ENCODE measurements around the gene RNF31. TPM values are rescaled to one million over a fixed set of nuclear protein-coding genes. Genes with fewer than 3 reads are reported as not detected.
A peak's percentile ranks its signal among the peaks of the same experiment; 100 is the strongest.
"Not testable (repeated sequence)": the region's sequence is repeated elsewhere in the genome, so short reads cannot be mapped to it uniquely, and the experiment has no call there.

The RNF31 gene
- polyA plus RNA-seq (2012; ENCODE audit: missing spikeins), result 38.3 TPM

DNA sequence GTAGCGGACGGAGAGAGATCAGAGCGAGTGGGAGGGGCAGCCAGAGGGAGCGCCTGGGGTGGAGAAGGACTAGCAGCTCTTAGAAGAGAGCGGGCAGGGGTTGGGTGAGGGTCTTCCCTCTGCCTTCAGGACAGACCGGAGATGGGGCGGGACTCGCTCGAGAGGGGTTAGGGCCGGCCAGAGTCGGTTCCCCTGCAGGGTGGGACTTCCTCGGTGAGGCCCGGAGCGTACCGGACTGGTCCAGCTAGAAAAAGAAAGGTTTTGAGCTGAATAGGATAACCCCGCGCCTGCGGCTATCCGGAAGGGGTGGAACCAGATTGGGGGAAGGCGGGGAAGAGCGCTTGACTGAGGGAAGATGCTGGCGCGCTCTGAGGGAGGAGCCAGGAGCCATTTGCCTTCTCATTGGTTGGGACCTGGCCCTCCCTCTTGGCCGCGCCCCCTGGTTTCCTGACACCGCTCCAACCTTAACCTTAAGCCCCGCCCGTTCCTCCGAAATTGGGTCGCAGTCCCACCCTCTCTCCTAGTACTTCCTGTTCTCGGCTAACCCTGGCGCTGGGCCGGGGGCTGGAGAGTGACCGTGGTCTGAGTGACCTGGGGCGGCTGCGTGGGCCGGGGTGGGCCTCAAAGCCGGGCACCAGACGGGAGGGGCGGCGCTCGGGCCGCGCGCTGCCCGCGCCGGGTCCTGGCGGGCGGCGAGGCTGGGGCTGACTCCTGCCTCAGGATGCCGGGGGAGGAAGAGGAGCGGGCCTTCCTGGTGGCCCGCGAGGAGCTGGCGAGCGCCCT lies at the start of gene RNF31:
Gene RNF31, plus strand, starts transcription at position 521 of the 783 bp plus-strand sequence. Its CDS starts 201 bp downstream, at position 722.
- FAIRE-seq (peak; percentile 93), DNase-seq (ENCODE audit: insufficient read length) (peak; percentile 93)
- TF ChIP-seq POLR2A (IDR thresholded peaks at IDR 0.05; ENCODE audit: low read depth, low read length), result peak; percentile 69
- peak; percentile 41; the same call in 1 of the 2 replicates for TF ChIP-seq TAF1 (IDR thresholded peaks at IDR 0.05; ENCODE audit: borderline replicate concordance, low read depth, low read length)
- TF ChIP-seq POLR2AphosphoS5 (IDR thresholded peaks at IDR 0.05; ENCODE audit: low read depth, low read length), result peak; percentile 58

- FAIRE-seq (no peak), DNase-seq (ENCODE audit: insufficient read length) (no peak)
- TF ChIP-seq TAF1 (IDR thresholded peaks at IDR 0.05; ENCODE audit: borderline replicate concordance, low read depth, low read length) (no peak), POLR2AphosphoS5 (IDR thresholded peaks at IDR 0.05; ENCODE audit: low read depth, low read length) (no peak), POLR2A (IDR thresholded peaks at IDR 0.05; ENCODE audit: low read depth, low read length) (no peak)
Observed at GRCh38 chr14:24098229-24098926, 48.9 kb upstream of the RNF31 start.

- TF ChIP-seq TAF1 (IDR thresholded peaks at IDR 0.05; ENCODE audit: borderline replicate concordance, low read depth, low read length) (no peak), POLR2A (IDR thresholded peaks at IDR 0.05; ENCODE audit: low read depth, low read length) (no peak), POLR2AphosphoS5 (IDR thresholded peaks at IDR 0.05; ENCODE audit: low read depth, low read length) (no peak)
- FAIRE-seq (no peak), DNase-seq (ENCODE audit: insufficient read length) (no peak)
Observed at GRCh38 chr14:24098927-24099813, 48.1 kb upstream of the RNF31 start.

DNA sequence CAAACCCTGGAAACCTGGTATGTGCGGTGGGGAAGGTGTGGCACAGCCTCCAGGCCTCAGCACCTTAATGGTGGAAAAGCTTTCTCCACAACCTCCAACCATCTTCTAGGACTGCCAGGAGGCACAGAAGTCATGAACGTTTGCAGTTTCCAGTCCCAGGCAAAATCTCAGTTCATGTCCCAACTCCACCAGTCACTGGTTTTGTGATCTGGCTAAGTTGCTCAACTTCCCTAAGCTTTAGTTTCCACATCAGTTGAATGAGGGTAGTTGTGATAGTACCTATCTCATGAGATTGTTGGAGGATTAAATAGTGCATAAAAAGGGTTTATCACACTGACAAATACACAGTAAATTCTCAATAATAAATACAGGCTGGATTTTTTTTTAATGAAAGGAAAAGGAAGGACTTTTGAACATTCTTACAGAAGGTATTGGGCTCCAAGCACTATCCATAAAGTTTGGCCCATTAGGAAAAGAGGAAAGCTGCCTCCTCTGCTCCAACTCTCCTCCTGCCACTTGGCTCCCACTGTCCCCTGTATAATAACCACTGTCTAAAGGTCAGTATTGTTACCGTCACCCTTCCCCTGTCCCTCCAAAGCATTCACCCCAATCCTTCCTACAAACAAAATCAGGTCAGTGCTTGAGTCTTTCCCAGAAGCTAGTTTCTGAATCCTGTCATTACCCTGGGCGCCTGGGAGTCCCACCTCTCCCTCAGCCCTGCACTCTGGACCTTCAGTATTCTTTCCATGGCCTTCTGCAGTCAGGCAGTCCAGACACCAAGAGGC lies 46.9 kb upstream of the RNF31 start:
- TF ChIP-seq TAF1 (IDR thresholded peaks at IDR 0.05; ENCODE audit: borderline replicate concordance, low read depth, low read length), result no peak
- TF ChIP-seq POLR2AphosphoS5 (IDR thresholded peaks at IDR 0.05; ENCODE audit: low read depth, low read length), result no peak
- no peak for TF ChIP-seq POLR2A (IDR thresholded peaks at IDR 0.05; ENCODE audit: low read depth, low read length)
- DNase-seq (ENCODE audit: insufficient read length) (no peak), FAIRE-seq (no peak)

- FAIRE-seq, result no peak
- no peak for TF ChIP-seq POLR2A (IDR thresholded peaks at IDR 0.05; ENCODE audit: low read depth, low read length)
- no peak for TF ChIP-seq TAF1 (IDR thresholded peaks at IDR 0.05; ENCODE audit: borderline replicate concordance, low read depth, low read length)
- TF ChIP-seq POLR2AphosphoS5 (IDR thresholded peaks at IDR 0.05; ENCODE audit: low read depth, low read length), result no peak
- DNase-seq (ENCODE audit: insufficient read length), result no peak
Observed at GRCh38 chr14:24100982-24101494, 46.3 kb upstream of the RNF31 start.

- DNase-seq (ENCODE audit: insufficient read length), result no peak
- TF ChIP-seq POLR2A (IDR thresholded peaks at IDR 0.05; ENCODE audit: low read depth, low read length), result no peak
- no peak for TF ChIP-seq POLR2AphosphoS5 (IDR thresholded peaks at IDR 0.05; ENCODE audit: low read depth, low read length)
- TF ChIP-seq TAF1 (IDR thresholded peaks at IDR 0.05; ENCODE audit: borderline replicate concordance, low read depth, low read length), result no peak
- no peak for FAIRE-seq
Observed at GRCh38 chr14:24102357-24103048, 44.8 kb upstream of the RNF31 start.

DNA sequence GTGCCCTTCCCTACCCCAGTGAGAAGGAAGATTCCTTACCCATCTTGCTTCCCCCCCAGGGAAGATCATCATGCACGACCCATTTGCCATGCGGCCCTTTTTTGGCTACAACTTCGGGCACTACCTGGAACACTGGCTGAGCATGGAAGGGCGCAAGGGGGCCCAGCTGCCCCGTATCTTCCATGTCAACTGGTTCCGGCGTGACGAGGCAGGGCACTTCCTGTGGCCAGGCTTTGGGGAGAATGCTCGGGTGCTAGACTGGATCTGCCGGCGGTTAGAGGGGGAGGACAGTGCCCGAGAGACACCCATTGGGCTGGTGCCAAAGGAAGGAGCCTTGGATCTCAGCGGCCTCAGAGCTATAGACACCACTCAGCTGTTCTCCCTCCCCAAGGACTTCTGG lies 43.8 kb upstream of the RNF31 start:
- DNase-seq (ENCODE audit: insufficient read length) (no peak), FAIRE-seq (no peak)
- no peak for TF ChIP-seq POLR2AphosphoS5 (IDR thresholded peaks at IDR 0.05; ENCODE audit: low read depth, low read length)
- TF ChIP-seq TAF1 (IDR thresholded peaks at IDR 0.05; ENCODE audit: borderline replicate concordance, low read depth, low read length), result no peak
- TF ChIP-seq POLR2A (IDR thresholded peaks at IDR 0.05; ENCODE audit: low read depth, low read length), result no peak

DNA sequence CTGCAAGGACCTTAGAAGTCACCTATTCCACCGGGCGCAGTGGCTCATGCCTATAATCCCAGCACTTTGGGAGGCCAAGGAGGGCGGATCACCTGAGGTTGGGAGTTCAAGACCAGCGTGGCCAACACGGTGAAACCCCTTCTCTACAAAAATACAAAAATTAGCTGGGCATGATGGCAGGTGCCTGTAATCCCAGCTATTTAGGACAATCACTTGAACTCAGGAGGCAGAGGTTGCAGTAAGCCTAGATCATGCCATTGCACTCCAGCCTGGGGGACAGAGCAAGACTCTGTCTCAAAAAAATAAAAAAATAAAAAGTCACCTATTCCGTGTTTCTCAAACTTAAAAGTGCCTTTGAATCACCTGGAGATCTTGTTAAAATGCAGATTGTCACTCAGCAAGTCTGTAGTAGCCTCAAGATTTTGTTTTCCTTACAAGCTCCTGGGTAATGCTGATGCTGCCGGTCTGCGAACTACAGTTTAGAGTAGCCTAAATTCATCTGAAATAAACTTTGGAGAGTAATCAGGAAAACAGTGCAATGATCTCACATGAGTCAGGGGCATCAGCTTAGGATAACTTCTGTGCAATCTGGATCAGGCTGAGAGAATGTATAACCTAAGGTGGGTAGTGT lies 41.6 kb upstream of the RNF31 start:
- not testable (repeated sequence) for FAIRE-seq; DNase-seq (ENCODE audit: insufficient read length)

DNA sequence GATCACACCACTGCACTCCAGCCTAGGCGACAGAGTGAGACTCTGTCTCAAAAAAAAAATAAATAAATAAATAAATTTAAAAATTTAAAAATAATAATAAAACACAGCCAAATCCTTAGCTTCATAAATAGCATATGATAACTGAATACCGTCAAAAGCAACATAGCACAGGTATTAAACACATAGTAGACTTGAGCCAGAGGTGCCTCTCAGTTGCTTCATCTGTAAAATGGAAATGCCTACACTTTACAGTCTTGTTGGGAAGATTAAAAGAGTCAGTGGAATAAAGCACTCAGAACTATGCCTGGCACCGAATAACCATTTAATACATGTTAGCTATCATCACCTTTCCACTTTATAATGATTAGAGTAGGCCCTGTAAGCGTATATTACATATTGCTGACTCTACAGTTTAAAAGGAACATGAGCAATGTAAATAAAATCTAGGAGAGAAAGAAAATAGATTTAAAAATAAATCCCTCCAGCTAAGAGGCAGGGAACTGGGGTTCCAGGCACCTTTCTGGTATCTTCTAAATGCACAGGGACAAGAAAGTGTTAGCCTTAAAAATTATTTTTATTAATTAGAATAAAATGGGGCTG lies 40.5 kb upstream of the RNF31 start:
- FAIRE-seq, result no peak

More for the DNA sequence above, 40.5 kb upstream of the RNF31 start:
- TF ChIP-seq TAF1 (IDR thresholded peaks at IDR 0.05; ENCODE audit: borderline replicate concordance, low read depth, low read length) (no peak), POLR2A (IDR thresholded peaks at IDR 0.05; ENCODE audit: low read depth, low read length) (no peak), POLR2AphosphoS5 (IDR thresholded peaks at IDR 0.05; ENCODE audit: low read depth, low read length) (no peak)
- DNase-seq (ENCODE audit: insufficient read length), result no peak

Data from GM12892 (cell line).